Measurements from ENCODE around the gene SPOPL.

- TF ChIP-seq CTCF (IDR thresholded peaks at IDR 0.05; ENCODE audit: poor library complexity, severe bottlenecking) (no peak), RAD21 (conservative IDR thresholded peaks at IDR 0.05) (no peak)
These were observed 20.3 kb downstream of the SPOPL start for GRCh38 chr2:138521821-138522220.
